Endodermal cell (in vitro differentiated cells): Measurements from ENCODE around the gene MBNL2. TPM values are rescaled to one million over a fixed set of nuclear protein-coding genes. Genes with fewer than 3 reads are reported as not detected.

Source experiments
- DNase-seq: peaks from one replicate; pipeline ENCODE4 v3.0.0-alpha.2; 2017
- H3K27ac ChIP-seq: 2 replicates; pipeline ENCODE4 v1.5.1; 2013; ENCODE audit warnings: mild to moderate bottlenecking, low read depth, low read length, moderate library complexity
- H3K27me3 ChIP-seq: 2 replicates; pipeline ENCODE4 v1.6.1; 2013; ENCODE audit warnings: mild to moderate bottlenecking, low read length, moderate library complexity; ENCODE audit not compliant: insufficient read depth, control insufficient read depth, poor library complexity, severe bottlenecking
- H3K36me3 ChIP-seq: 2 replicates; pipeline ENCODE4 v1.7.0; 2013; ENCODE audit warnings: mild to moderate bottlenecking, low read length, moderate library complexity; ENCODE audit not compliant: control insufficient read depth, insufficient read depth
- H3K4me1 ChIP-seq: one replicate; pipeline ENCODE4 v1.7.0; 2013; ENCODE audit warnings: low read length; ENCODE audit not compliant: control insufficient read depth, insufficient read depth
- H3K4me3 ChIP-seq: 2 replicates; pipeline ENCODE4 v1.5.1; 2013; ENCODE audit warnings: mild to moderate bottlenecking, low read length, moderate library complexity
- H3K9ac ChIP-seq: 2 replicates; pipeline ENCODE4 v1.6.1; 2013; ENCODE audit warnings: mild to moderate bottlenecking, low read length, moderate library complexity; ENCODE audit not compliant: poor library complexity, severe bottlenecking; ENCODE audit errors: extremely low read depth
- H3K9me3 ChIP-seq: 2 replicates; pipeline ENCODE4 v1.6.1; 2013; ENCODE audit warnings: mild to moderate bottlenecking, low read length, moderate library complexity; ENCODE audit not compliant: control insufficient read depth
- H3K27ac Mint-ChIP-seq: 2 replicates; pipeline ENCODE4 v1.8.0; 2020; ENCODE audit warnings: mixed read lengths
- H3K27me3 Mint-ChIP-seq: 2 replicates; pipeline ENCODE4 v1.8.0; 2021; ENCODE audit warnings: mild to moderate bottlenecking, mixed read lengths; ENCODE audit not compliant: insufficient read depth
- H3K36me3 Mint-ChIP-seq: 2 replicates; pipeline ENCODE4 v1.8.0; 2020; ENCODE audit warnings: low read depth, mixed read lengths
- H3K4me1 Mint-ChIP-seq: 2 replicates; pipeline ENCODE4 v1.8.0; 2020; ENCODE audit warnings: mixed read lengths
- H3K4me3 Mint-ChIP-seq: 2 replicates; pipeline ENCODE4 v1.8.0; 2020; ENCODE audit warnings: mild to moderate bottlenecking, moderate library complexity, mixed read lengths
- H3K9me3 Mint-ChIP-seq: 2 replicates; pipeline ENCODE4 v1.8.0; 2020; ENCODE audit warnings: mild to moderate bottlenecking, mixed read lengths
- CTCF ChIP-seq: fragments of 200-600 bp; sonication (generic); conservative IDR thresholded peaks from 2 replicates; pipeline ENCODE4 v1.5.0; 2021; ENCODE audit warnings: antibody characterized with exemption, mild to moderate bottlenecking
- WGBS, 2 experiments: methylation state at CpG; one replicate each; pipeline versions ENCODE4 v1.1.5 to v1.1.7; 2013; ENCODE audit warnings: missing lambda C conversion rate in 2 of 2, mixed read lengths in 1 of 2; ENCODE audit not compliant: insufficient coverage in 1 of 2, insufficient read length in 1 of 2; 5-methylcytosine and 5-hydroxymethylcytosine counted together
- total RNA-seq, 2 donors: library from RNA; stranded (reverse); fragmentation: NEBNext Ultra II Directional in 1 of 2; extraction: Animal tissue kit (Norgen Biotek cat#: 25700) in 1 of 2; gene quantifications; 2 replicates in 1 of 2; 3 replicates in 1 of 2; pipeline ENCODE4 v1.2.1, GENCODE V29; 2021

The MBNL2 gene
- total RNA-seq, 2 donors from 2014 or later, result 1.7 to 3.3 TPM

GRCh38 chr13:97353927-97354675, 132.0 kb downstream of the MBNL2 start:
- Histone ChIP-seq H3K4me1 (no peaks in the 10 kb centered on the region), H3K27ac (no peak overlapping the region), H3K36me3 (no peaks in the 10 kb centered on the region), H3K9me3 (peaks cover 9% of the 10 kb centered on the region), H3K9ac (no peak overlapping the region), H3K4me3 (no peak overlapping the region), H3K27me3 (no peaks in the 10 kb centered on the region)
- peaks cover 11% of the 10 kb centered on the region for H3K27me3 Mint-ChIP-seq
- H3K9me3 Mint-ChIP-seq, result peaks cover 8% of the 10 kb centered on the region
- H3K4me3 Mint-ChIP-seq, result no peak overlapping the region
- no peak for TF ChIP-seq CTCF
- no peaks in the 10 kb centered on the region for H3K4me1 Mint-ChIP-seq
- no peaks in the 10 kb centered on the region for H3K36me3 Mint-ChIP-seq
- H3K27ac Mint-ChIP-seq, result no peak overlapping the region
- DNase-seq, result no peak
- 96 to 100% methylated on average over 4 of the region's 4 CpGs for WGBS, 2 experiments

- no peaks in the 10 kb centered on the region for H3K36me3 ChIP-seq
- Mint-ChIP-seq H3K4me3 (no peak overlapping the region), H3K27ac (no peak overlapping the region), H3K36me3 (no peaks in the 10 kb centered on the region), H3K4me1 (no peaks in the 10 kb centered on the region), H3K27me3 (peaks cover 9% of the 10 kb centered on the region), H3K9me3 (peaks cover 8% of the 10 kb centered on the region)
- H3K27ac ChIP-seq, result no peak overlapping the region
- no peak overlapping the region for H3K9ac ChIP-seq
- H3K4me1 ChIP-seq, result no peaks in the 10 kb centered on the region
- peaks cover 9% of the 10 kb centered on the region for H3K9me3 ChIP-seq
- no peak for TF ChIP-seq CTCF
- H3K4me3 ChIP-seq, result no peak overlapping the region
- no peaks in the 10 kb centered on the region for H3K27me3 ChIP-seq
- no peak for DNase-seq
- 88 to 100% methylated on average over 5 of the region's 5 CpGs for WGBS, 2 experiments
Measured at GRCh38 chr13:97354808-97355207, 132.7 kb downstream of the MBNL2 start.

GRCh38 chr13:97356592-97356991, 134.5 kb downstream of the MBNL2 start:
- DNase-seq, result no peak
- Histone ChIP-seq H3K36me3 (no peaks in the 10 kb centered on the region), H3K4me3 (no peak overlapping the region), H3K9ac (no peak overlapping the region), H3K27me3 (no peaks in the 10 kb centered on the region), H3K4me1 (no peaks in the 10 kb centered on the region), H3K9me3 (no peaks in the 10 kb centered on the region), H3K27ac (no peak overlapping the region)
- Mint-ChIP-seq H3K27ac (no peak overlapping the region), H3K36me3 (no peaks in the 10 kb centered on the region), H3K4me1 (no peaks in the 10 kb centered on the region), H3K9me3 (peaks cover under 1% of the 10 kb centered on the region), H3K4me3 (no peak overlapping the region), H3K27me3 (no peaks in the 10 kb centered on the region)
- TF ChIP-seq CTCF, result no peak
- WGBS, 2 experiments, result 93 to 95% methylated on average over 6 to 8 of the region's 8 CpGs
